ENCODE data around the gene PUS3.

The PUS3 gene, protein sequence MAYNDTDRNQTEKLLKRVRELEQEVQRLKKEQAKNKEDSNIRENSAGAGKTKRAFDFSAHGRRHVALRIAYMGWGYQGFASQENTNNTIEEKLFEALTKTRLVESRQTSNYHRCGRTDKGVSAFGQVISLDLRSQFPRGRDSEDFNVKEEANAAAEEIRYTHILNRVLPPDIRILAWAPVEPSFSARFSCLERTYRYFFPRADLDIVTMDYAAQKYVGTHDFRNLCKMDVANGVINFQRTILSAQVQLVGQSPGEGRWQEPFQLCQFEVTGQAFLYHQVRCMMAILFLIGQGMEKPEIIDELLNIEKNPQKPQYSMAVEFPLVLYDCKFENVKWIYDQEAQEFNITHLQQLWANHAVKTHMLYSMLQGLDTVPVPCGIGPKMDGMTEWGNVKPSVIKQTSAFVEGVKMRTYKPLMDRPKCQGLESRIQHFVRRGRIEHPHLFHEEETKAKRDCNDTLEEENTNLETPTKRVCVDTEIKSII

DNA sequence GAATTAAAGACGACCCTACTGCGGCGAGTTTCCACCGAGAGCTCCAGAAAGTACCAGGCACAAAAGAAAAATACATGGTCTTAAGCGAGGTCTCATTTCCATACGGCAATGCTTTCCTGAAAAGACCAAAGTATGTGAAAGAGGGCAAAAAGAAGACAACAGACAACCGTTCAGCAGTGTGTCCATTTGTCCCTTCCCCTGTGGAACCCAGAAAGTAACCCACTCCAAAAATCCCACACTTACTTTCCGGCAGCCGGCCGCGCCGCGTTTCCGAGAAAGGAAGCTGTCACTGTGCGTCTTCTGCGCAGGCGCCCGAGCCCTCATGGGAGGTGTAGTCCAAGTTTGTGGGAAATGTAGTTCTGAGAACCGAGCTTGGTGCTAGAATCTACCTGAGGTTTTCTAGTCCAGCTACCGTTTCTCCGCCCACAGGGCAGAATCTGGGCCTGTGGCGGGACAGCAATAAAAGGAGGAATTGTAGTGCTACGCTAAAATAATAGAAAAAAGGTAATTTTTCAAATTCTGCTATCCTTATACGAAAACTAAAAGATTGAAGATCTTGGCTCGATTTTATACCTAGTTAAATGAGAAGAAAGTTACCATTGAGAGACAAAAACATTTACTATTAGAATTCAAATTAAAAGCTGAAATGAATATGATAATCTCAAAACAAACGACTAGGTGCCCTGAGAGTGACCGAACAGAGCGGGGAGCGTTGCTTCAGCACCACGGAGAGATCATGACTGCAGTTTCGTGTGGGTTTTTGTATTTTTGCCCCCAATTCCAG, at the start of gene PUS3:
PUS3 (minus strand) TSS at position 280 of the 784 bp plus-strand sequence. CDS start 6,922 bp downstream, outside the sequence.
- peak; percentile 93 for DNase-seq

DNA sequence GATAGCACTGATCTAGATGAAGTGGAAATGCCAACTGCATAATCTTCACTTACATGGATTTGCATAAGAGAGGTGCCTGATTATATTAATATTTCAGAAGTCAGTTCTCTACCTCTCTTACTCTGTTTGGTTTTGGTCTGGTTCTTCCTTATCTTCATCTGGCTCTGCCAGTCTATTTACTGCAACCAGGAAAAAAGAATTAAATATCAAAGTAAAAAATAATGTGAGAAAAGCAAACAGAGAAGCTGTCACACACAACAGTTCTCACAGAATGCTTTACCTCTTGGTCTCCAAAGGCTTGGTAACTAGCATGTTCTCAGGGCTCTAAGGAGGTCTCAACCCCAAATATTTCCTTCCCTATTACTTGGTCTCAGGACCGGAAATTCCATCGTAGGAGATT, 49.6 kb upstream of the PUS3 start:
- no peak for DNase-seq

DNA sequence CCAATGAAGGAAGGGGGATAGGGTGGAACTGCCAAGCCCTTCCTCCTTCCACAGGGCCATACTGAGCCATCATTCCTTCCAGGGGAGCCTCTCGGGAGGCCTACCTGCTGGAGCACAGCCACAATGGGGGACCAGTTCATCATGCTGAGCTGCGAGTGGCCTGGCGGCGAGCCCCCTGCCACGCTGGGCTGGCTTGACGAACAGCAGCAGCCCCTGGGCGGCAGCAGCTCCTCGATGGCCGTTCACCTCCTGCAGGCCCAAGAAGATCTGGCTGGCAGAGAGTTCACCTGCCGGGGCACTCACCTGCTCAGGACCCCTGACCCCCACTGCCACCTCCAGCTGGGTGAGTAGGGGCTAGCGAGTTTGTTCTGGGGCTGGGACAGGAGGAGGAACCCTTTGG, 48.7 kb upstream of the PUS3 start:
- no peak for DNase-seq

DNA sequence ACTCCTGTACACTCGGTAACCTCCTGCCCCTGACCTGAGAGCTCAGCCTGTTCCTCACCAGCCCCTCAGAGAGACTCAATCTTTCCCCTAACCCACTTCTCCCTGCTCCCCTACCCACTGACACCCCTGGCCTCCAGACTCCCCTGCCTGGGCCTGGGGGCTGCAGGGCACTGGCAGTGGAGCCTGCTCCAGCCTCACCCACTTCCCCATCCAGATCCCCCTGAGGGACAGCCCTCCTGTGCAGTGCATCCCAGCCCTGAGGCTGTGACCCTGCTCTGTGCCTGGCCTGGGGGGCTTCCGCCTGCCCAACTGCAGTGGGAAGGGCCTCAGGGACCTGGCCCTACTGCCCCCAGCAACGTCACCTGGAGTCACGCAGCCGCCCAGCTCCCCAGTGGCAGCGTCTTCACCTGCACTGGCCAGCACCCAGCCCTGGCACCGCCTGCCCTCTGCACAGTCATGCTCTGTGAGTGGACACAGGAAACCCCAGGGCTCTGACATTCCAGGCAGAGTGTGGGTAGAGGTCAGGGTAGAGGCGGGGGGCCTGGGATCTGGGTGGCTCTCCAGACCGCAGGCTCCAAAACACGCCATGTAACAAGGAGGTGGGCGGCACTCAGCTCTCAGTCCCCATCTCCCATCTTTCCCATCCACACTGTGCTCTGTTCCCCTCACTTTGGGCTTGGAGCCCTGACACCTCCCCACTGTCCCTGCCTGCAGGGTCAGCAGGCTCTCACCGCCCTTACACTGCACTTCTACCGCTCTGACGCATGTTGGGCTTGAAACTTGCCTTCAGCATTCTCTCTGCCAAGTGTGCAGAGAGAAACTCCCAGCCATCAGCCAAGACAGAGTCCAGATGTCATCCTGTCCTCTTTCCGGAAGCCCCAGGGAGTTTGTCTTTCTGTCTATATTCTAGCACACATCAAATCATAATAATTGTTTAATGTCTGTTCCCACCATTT, 48.0 kb upstream of the PUS3 start:
- no peak for DNase-seq

DNA sequence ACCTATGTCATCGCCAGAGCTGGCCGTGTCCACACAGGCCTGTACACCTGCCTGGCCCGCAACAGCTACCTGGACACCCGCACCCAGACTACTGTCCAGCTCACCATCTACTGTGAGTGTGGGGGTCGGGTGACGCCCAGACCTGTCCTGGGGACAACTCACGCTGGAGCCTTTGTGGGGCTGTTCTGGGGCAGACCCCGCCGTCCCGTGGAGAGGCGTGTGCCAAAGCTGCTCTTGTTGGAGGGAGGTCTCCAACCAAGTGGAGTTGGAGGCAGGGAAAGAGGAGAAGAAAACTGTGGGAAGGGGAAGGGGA, 47.1 kb upstream of the PUS3 start:
- no peak for DNase-seq

DNA sequence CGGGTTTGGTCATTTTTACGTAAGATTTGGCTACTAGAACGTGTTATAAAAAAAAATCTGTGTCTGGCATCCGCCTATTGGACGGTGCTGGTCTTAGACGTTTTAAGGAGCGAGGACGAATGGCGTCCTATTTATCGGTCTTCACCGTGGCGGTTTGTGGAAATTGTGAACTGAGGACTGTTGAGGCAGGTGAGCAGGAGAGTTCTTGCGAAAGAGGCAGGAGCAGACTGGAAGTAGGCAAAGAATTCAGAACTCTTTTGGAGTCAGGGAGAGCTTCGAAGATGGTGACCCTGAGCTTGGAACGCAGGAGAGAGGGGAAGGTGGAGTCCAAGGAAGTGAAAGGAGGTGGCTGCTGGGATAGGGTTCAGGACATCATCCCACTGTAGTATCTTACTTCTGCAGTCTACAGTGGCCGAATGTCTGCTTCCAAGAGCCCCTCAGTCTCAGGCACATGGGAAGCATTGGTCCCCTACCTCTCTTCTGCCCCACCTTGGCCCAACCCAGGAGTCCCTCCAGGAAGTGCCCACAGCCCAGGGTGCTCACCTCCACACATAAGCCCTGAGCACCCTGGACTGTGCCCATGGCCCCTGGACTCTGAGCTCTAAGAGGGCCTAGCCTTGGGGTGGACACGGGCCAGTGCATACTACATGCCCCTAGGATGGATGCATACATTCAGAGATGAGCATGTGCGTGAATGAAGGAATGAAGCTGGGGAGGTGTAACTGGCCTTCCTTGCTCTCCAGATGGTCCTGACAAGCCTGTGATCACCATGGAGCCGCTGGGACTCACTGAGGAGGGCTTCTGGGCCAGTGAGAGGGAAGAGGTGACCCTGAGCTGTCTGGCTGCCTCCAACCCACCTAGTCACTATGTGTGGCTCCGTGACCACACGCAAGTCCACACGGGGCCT, 46.5 kb upstream of the PUS3 start:
- no peak for DNase-seq

DNA sequence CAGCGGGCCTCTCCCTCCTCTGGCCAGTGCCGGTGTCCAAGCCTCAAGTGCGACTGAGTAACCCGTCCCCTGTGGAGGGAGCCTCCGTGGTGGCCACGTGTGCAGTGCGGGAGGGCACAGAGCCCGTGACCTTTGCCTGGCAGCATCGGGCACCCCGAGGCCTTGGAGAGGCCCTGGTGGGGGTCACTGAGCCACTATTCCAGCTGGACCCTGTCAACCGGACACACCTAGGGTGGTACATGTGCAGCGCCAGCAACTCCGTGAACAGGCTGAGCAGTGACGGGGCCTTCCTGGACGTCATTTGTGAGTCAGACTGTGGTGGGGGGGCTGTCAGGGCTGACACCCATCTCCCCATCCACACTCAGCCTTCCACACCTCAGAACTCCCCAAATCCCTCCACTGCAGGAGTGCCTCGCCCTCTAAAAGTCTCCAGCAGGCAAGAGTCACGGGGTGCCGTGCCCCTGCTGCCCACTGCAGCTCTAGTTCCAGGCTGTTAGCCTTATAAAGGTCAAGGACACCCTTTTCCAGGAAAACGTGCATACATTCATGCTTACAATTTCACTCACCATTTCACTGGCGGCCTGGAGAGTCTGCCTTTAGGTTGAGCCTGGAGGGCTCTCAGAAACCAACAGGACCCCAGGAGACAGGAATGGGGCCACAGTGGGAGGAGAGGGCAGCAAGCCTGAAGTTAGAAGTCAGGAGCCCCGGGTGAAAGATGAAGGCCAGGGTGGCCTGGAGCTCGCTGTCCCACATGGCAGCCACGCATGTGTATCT, 45.5 kb upstream of the PUS3 start:
- DNase-seq: no peak

DNA sequence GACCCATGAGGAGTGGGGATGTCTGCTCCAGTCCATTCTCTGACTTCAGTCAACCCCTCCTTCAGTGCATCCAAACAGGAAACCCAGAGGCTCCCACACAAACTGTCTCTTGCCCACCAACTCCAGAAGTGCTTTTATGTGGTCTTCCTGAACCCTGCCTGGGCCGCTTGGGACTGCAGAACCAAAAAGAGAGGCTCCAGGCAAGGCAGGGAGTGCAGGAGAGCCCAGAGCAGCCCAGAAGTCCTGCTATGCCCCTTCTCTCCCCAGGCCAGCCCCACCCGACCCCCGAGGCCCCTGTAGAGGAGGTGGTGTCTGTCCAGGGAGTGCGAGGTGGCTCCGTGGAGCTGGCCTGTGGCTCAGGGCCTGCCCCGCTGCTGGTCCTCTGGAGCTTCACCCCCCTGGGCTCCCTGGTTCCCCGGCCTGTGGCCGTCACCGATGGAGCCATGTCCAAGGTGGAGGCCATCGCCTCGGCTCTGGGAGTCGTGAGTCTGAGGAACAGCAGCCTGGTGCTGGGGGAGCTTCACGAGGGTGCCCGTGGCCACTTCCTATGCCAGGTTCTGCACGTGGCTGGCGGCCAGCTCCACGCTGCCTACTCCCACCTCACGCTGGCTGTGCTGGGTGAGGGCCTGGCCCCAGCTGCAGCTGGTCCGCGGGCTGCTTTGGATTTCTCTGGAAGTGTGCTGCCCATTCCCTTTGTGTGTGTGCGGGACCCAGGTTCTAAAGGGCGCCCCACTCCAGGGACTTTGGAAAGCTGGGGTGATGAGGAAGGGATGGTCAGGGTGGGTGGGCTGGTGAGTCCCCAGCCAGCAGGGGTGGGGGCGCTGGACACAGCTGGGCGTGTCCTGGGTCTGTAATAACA, 44.6 kb upstream of the PUS3 start:
- DNase-seq: no peak

DNA sequence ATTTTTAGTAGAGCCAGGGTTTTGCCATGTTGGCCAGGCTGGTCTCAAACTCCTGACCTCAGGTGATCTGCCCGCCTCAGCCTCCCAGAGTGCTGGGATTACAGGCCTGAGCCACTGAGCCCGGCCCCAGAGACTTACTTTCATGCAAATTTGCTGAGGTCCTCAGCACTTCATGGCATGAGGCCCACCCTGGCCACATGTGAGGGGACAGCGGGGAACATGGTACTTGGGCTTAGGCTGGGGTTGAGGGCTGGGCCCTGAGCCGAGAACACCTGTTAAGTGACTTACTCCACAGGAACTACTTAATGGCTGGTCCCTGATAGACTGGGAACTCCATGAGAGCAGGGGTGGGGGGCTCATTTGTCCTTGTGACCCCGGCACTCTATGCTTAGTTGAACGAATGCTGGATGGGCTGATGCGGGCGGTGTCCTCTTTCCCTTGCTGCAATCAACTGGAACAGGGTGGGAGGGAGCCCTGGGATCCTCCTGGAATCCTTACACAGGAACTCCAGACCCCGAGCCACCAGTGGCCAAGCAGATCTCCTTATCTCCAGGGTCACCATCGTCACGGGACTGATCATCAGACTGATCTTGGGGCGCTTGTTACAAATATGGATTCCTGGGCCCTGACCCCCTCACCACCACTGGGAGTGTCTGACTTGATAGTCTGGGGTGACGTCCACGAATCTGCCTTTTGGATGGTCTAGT, 43.9 kb upstream of the PUS3 start:
- no peak for DNase-seq

DNA sequence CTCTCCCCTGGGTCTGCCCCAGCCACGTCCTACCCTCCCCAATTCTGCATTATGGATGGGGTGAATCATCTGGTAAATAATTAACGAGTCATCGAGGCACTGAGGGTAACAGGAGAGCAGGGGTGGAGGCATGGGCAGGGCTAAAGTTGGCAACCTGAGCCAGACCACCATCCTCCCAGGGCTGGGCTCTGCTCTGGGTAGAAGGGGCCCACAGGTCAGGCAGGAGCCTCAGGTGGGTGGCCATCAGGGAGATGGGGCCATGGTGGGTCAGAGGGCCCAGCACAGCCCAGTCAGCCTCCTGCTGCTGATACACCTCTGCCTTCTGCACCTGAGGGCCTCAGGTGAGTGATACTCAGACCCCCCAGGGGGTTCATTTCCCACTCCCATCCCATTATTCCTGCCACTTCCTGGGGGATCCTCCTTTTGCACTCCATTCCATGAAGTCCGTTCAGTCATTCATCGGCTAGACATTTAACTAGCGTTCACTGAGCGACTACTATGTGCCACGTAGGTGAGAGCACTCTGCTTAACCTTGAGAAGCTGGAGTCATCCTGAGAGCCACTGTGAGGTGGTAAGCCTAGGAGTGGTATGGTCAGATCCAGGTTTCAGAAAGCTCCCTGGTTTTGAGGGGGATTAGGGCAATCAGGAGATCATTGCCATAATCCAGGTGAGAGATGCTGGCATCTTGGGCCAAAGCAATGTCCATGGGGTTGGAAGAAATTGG, 43.0 kb upstream of the PUS3 start, which contains the start of gene VSIG10L2:
VSIG10L2 (plus strand) TSS at position 248 of the 724 bp plus-strand sequence; CDS start at position 260, 12 bp downstream.
- DNase-seq: no peak

DNA sequence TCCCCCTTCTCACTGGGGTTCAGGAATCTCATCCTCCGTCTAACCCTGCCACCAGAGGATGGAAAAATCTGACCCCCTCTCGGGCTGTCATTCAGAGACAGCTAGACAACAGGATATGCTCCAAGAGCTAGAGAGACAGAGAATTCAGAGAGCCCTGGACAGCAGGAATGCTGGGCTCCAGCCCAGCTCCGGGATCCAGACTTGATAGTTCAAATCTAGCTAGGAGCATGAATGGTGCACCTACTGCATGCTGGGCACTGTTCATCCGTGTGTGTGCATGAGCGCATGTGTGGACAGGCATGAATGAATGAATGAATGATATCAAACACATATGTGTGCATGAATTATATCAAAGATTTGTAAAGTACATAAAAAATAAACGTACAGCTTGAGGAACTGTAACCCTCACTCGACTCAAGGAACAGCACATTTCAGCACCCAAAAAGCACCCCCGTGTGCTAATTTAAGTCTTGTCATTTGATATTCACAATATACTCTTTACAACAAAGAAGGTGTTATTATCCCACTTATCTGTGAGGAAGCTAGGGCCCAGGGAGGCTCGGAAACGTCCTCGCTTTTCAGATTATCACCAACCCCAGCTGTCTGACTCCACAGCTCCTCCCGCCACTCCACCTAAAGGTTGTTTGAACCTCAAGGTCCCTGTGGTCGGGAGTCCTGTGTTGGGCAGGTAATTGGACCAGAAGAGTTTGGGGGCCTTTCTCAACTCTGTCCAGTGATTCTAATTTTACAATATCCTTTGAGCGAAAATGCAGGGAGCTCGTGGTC, 42.2 kb upstream of the PUS3 start:
- no peak for DNase-seq

DNA sequence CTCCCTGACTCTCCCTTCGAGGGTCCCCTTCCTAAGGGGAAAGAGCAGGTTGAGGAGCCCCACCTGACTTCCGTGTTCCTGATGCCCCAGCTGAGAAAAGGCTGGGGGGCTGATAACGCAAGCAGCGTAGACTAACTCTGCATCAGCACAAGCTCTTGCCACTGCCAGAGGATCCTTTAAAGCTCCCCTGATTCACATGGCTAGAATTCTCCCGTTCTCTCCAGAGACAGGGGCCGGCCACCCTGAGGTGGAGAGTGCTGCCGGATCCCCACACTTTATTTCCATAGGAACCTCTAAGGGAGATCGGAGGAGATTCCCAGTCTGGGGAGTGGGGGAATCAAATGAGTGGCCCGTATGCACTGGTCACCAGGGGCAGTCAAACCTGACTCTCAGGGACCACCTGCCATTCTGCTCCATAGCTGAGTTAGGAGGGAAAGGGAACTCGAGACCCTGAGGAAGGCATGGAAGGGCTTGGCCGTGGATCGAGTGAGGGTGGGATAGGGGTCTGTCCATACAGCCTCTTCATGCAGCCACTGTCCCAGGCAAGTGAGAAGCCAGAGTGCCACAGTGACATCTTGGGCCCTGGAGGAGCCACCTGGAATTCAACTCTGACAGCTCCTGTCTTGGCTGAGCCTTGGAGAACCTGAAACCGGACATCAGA, 41.5 kb upstream of the PUS3 start:
- DNase-seq: no peak

DNA sequence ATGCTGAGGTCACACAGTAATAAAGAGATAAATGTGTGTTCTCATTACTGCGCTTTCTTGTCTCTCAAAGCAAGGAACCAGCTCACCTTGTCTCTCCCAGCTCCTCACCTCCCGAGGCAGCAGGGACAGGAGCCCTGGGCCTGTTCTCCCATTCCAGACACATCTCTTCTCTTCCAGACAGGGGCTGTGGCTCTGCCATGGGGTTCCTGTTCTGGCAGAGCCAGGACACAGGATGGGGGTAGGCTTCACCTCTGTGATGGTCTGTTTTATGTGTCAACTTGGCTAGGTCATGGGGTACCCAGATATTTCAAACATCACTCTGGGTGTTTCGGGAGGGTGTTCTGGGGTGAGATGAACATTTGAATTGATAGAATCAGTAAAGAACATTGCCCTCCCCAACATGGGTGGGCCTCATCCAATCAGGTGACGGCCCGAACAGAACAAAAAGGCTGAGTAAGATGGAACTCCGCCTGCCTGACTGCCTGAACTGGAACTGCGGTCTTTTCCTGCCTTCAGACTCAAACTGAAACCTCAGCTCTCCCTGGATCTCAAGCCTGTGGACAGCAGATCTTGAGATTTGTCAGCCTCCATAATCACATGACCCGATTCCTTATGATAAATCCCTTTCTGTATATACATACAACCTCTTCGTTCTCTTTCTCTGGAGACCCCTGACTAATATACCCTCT, 40.8 kb upstream of the PUS3 start:
- no peak for DNase-seq

DNA sequence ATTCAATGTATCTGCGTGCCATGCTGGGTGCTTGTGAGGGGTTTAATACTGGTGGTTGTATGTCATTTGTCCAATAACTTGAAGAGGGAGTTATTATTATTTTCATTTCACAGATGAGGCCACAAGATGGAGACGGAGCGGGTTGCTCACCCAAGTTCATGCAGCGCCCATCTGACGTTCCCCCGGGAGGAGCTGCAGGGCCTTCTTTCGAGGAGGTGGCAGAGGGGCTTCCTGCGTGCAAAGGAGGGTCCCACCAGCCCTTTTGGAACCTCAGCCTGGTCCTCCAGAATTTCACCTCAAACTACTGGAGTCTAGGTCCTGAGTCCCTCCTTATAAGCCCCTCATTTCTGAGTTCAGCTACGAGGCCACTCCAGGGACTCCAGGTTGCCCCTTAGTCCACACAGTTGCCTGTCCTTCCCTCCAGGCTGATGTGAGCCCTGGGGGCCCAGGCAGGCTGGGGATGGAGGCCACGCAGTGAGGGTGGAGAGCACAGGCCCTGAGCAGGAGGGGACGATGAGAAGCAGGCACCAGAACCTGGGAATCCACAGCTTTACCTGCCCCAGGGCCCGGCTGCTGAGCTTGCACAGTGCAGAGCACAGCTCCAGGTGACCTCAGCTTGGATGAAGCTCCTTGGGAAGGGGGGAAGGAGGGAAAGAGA, 39.9 kb upstream of the PUS3 start:
- no peak for DNase-seq

DNA sequence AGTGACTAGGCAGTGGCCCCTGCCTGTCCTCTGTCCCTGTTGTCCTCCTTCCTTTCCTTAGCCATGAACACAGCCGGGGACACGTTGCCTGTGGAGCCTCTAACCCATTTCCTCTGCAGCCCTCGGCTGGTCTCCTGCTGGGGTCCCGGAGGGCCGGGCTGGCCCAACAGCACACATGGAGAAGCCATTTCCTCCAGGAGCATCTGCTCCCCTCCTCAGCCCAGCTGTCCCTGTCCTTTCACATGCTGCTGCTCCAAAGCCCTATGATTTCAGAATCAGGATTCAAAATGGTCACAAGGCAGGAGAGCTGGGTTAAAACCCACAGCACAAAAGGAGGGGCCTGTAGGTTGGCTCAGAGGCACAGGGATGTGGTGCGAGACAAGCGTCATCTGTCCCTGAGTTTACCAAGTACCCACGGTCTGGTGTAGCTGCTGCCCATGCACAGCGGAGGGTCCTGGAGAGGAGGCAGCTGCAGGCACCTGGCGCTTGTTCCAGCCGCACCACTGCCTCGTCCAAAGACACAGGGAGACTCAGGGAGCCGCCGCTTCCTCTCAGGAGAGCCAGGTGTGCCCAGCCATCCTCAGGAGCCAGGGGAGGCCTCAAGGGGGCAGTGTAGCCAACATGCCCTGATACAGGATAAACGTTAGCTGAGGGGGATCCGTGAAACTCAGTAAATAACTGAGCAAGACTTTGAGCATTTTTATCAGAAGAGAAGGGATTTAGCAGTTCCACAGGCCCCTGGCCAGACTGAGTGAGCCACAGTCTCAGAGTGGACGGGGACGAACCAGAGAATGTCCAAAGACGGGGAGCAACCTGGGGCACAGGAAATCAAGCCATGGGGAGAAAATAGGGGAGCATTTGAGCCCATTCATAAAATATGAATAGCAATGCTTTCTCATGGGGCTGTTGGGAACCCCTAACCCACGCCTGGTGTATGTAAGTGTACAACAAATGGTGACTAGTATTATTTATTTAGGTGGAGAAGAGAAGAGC, 38.9 kb upstream of the PUS3 start:
- DNase-seq: peak; percentile 80

Data from NCI-H1092 (cell line).